ENCODE results near the gene FSTL4. TPM values are rescaled to one million over a fixed set of nuclear protein-coding genes. Genes with fewer than 3 reads are reported as not detected.

The FSTL4 gene
- polyA plus RNA-seq, 1 donor (not counting 4 experiments of a cell fraction or from before 2014, with no cell fraction given), result 1.7 TPM

GRCh38 chr5:133469846-133470245, 142.5 kb downstream of the FSTL4 start:
- Histone ChIP-seq H3K27me3 (ENCODE audit: control insufficient read depth, extremely low read depth, insufficient read depth, low read length) (peaks cover 8% of the 10 kb centered on the region), H3K36me3 (ENCODE audit: control insufficient read depth in 2 of 2, extremely low read depth in 1 of 2, insufficient read depth in 2 of 2, low read length in 2 of 2) (no peaks in the 10 kb centered on the region), H3K4me1 (ENCODE audit: control insufficient read depth, extremely low read depth, insufficient read depth, low read length) (peaks cover 4% of the 10 kb centered on the region), H3K9ac (ENCODE audit: control insufficient read depth, extremely low read depth, insufficient read depth, low read length) (no peak overlapping the region), H3K27ac (ENCODE audit: control insufficient read depth, insufficient read depth, low read length) (no peak overlapping the region), H4K20me1 (ENCODE audit: control insufficient read depth, extremely low read depth, insufficient read depth, low read length) (no peaks in the 10 kb centered on the region), H3K79me2 (ENCODE audit: control insufficient read depth, insufficient read depth, low read length) (no peaks in the 10 kb centered on the region), H3K9me3 (ENCODE audit: control insufficient read depth, low read depth, low read length) (no peaks in the 10 kb centered on the region), H2AFZ (ENCODE audit: control insufficient read depth, low read length) (no peak overlapping the region), H3K4me3 (ENCODE audit: control insufficient read depth in 2 of 3, extremely low read depth in 1 of 3, insufficient read depth in 2 of 3, low read depth in 1 of 3, low read length in 3 of 3) (no peak overlapping the region), H3K9me1 (ENCODE audit: control insufficient read depth, extremely low read depth, insufficient read depth, low read length) (no peaks in the 10 kb centered on the region), H3K4me2 (ENCODE audit: control insufficient read depth, extremely low read depth, insufficient read depth, low read depth, low read length) (no peak overlapping the region)
- dilution Hi-C loops (cut with MboI; ENCODE audit: extremely low pct_ligation_motif_present, low sequenced_read_pairs), result no loop called here
- FAIRE-seq (no peak), DNase-seq (ENCODE audit: low read depth, low spot score) (no peak)
- no peak for TF ChIP-seq EZH2 (IDR thresholded peaks at IDR 0.05; ENCODE audit: low read length)
- no peak for TF ChIP-seq CTCF (optimal IDR thresholded peaks at IDR 0.05 in 1 of 3, IDR thresholded peaks at IDR 0.05 in 1 of 3, conservative IDR thresholded peaks at IDR 0.05 in 1 of 3; ENCODE audit: extremely low read depth in 1 of 3, insufficient read depth in 2 of 3, low read length in 3 of 3)

- H3K9me3 ChIP-seq (ENCODE audit: control insufficient read depth, low read depth, low read length), result no peaks in the 10 kb centered on the region
- H3K27me3 ChIP-seq (ENCODE audit: control insufficient read depth, extremely low read depth, insufficient read depth, low read length), result peaks cover 8% of the 10 kb centered on the region
- TF ChIP-seq CTCF (optimal IDR thresholded peaks at IDR 0.05 in 1 of 3, IDR thresholded peaks at IDR 0.05 in 1 of 3, conservative IDR thresholded peaks at IDR 0.05 in 1 of 3; ENCODE audit: extremely low read depth in 1 of 3, insufficient read depth in 2 of 3, low read length in 3 of 3) (no peak), EZH2 (IDR thresholded peaks at IDR 0.05; ENCODE audit: low read length) (no peak)
- H3K36me3 ChIP-seq (ENCODE audit: control insufficient read depth in 2 of 2, extremely low read depth in 1 of 2, insufficient read depth in 2 of 2, low read length in 2 of 2), result no peaks in the 10 kb centered on the region
- no peak for FAIRE-seq
- no peaks in the 10 kb centered on the region for H3K79me2 ChIP-seq (ENCODE audit: control insufficient read depth, insufficient read depth, low read length)
- H4K20me1 ChIP-seq (ENCODE audit: control insufficient read depth, extremely low read depth, insufficient read depth, low read length), result no peaks in the 10 kb centered on the region
- peaks cover 4% of the 10 kb centered on the region for H3K4me1 ChIP-seq (ENCODE audit: control insufficient read depth, extremely low read depth, insufficient read depth, low read length)
- dilution Hi-C loops (cut with MboI; ENCODE audit: extremely low pct_ligation_motif_present, low sequenced_read_pairs), result no loop called here
- no peaks in the 10 kb centered on the region for H3K9me1 ChIP-seq (ENCODE audit: control insufficient read depth, extremely low read depth, insufficient read depth, low read length)
- H2AFZ ChIP-seq (ENCODE audit: control insufficient read depth, low read length), result no peak overlapping the region
- no peak overlapping the region for H3K4me3 ChIP-seq (ENCODE audit: control insufficient read depth in 2 of 3, extremely low read depth in 1 of 3, insufficient read depth in 2 of 3, low read depth in 1 of 3, low read length in 3 of 3)
- no peak overlapping the region for H3K4me2 ChIP-seq (ENCODE audit: control insufficient read depth, extremely low read depth, insufficient read depth, low read depth, low read length)
- no peak for DNase-seq (ENCODE audit: low read depth, low spot score)
- no peak overlapping the region for H3K27ac ChIP-seq (ENCODE audit: control insufficient read depth, insufficient read depth, low read length)
- H3K9ac ChIP-seq (ENCODE audit: control insufficient read depth, extremely low read depth, insufficient read depth, low read length), result no peak overlapping the region
These were observed 143.1 kb downstream of the FSTL4 start for GRCh38 chr5:133469252-133469651.

Measured in keratinocyte (primary cell).